Parathyroid adenoma (tissue), 2 donors: Measurements from ENCODE around the gene DPRX.

ENCODE experiments used
- H2AFZ ChIP-seq: fragments of 300-600 bp; sonication (generic); one replicate; pipeline ENCODE4 v1.7.0; 2017; ENCODE audit warnings: antibody characterized with exemption, mild to moderate bottlenecking
- H3K27ac ChIP-seq: fragments of 300-600 bp; sonication (generic); one replicate; pipeline ENCODE4 v1.7.0; 2017
- H3K27me3 ChIP-seq: fragments of 300-600 bp; sonication (generic); one replicate; pipeline ENCODE4 v1.7.0; 2017; ENCODE audit warnings: low read length; ENCODE audit not compliant: control insufficient read depth, insufficient read depth
- H3K36me3 ChIP-seq: fragments of 300-600 bp; sonication (generic); one replicate; pipeline ENCODE4 v1.7.0; 2017; ENCODE audit warnings: low read length; ENCODE audit not compliant: control insufficient read depth, insufficient read depth
- H3K4me1 ChIP-seq: fragments of 300-600 bp; sonication (generic); one replicate; pipeline ENCODE4 v1.7.0; 2017; ENCODE audit warnings: control low read depth
- H3K4me2 ChIP-seq: fragments of 300-600 bp; sonication (generic); one replicate; pipeline ENCODE4 v1.7.0; 2017; ENCODE audit warnings: low read length
- H3K4me3 ChIP-seq: fragments of 300-600 bp; sonication (generic); one replicate; pipeline ENCODE4 v1.7.0; 2017; ENCODE audit warnings: low read depth, low read length
- H3K79me2 ChIP-seq: fragments of 300-600 bp; sonication (generic); one replicate; pipeline ENCODE4 v1.7.0; 2017; ENCODE audit warnings: control low read depth
- H3K9ac ChIP-seq: fragments of 300-600 bp; sonication (generic); one replicate; pipeline ENCODE4 v1.7.0; 2017; ENCODE audit warnings: mild to moderate bottlenecking
- H3K9me3 ChIP-seq: fragments of 300-600 bp; sonication (generic); one replicate; pipeline ENCODE4 v1.7.0; 2017; ENCODE audit warnings: low read length; ENCODE audit not compliant: control insufficient read depth
- TF ChIP-seq, protein P1 (sequence below): fragments of 300-600 bp; sonication (generic); IDR thresholded peaks from one replicate; pipeline ENCODE4 v1.7.0; 2017; ENCODE audit warnings: antibody characterized with exemption, mild to moderate bottlenecking
- donor health status: primary hyperparathyroidism.

DPRX gene

DNA sequence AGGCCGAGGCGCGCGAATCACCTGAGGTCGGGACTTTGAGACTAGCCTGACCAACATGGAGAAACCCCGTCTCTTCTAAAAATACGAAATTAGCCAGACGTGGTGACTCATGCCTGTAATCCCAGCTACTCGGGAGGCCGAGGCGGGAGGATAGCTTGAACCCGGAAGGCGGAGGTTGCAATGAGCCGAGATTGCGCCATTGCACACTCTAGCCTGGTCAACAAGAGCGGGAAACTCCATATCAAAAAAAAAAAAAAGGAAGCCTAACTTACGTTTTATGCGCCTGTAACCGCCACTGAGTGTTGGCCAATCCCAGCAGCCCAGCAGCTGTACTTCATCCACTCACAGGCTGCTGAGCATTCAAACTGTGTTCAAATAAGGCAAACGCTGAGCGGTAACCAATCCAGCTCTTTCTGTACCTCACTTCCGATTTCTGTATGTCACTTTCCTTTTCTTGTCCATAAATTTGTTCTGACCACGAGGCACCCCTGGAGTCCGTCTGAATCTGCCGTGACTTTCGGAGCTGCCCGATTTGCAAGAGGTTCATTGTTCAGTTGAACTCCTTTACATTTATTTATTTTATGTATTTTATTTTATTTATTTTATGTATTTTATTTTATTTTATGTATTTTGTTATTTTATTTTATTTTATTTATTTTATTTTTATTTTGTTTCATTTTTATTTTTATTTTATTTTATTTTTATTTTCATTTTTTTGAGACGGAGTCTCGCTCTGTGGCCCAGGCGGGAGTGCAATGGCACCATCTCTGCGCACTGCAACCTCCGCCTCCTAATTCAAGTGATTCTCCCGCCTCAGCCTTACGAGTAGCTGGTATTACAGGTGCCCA, 18.2 kb downstream of the DPRX start:
- H3K4me1 ChIP-seq = no peaks in the 10 kb centered on the region
- H2AFZ ChIP-seq = no peak overlapping the region
- no peaks in the 10 kb centered on the region for H3K36me3 ChIP-seq
- H3K9me3 ChIP-seq = no peaks in the 10 kb centered on the region
- TF ChIP-seq, protein P1, sequence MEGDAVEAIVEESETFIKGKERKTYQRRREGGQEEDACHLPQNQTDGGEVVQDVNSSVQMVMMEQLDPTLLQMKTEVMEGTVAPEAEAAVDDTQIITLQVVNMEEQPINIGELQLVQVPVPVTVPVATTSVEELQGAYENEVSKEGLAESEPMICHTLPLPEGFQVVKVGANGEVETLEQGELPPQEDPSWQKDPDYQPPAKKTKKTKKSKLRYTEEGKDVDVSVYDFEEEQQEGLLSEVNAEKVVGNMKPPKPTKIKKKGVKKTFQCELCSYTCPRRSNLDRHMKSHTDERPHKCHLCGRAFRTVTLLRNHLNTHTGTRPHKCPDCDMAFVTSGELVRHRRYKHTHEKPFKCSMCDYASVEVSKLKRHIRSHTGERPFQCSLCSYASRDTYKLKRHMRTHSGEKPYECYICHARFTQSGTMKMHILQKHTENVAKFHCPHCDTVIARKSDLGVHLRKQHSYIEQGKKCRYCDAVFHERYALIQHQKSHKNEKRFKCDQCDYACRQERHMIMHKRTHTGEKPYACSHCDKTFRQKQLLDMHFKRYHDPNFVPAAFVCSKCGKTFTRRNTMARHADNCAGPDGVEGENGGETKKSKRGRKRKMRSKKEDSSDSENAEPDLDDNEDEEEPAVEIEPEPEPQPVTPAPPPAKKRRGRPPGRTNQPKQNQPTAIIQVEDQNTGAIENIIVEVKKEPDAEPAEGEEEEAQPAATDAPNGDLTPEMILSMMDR = no peak
- H3K27ac ChIP-seq = no peak overlapping the region
- H3K4me3 ChIP-seq = no peak overlapping the region
- H3K9ac ChIP-seq = no peak overlapping the region
- H3K27me3 ChIP-seq = no peaks in the 10 kb centered on the region
- no peaks in the 10 kb centered on the region for H3K79me2 ChIP-seq
- H3K4me2 ChIP-seq = no peak overlapping the region

DNA sequence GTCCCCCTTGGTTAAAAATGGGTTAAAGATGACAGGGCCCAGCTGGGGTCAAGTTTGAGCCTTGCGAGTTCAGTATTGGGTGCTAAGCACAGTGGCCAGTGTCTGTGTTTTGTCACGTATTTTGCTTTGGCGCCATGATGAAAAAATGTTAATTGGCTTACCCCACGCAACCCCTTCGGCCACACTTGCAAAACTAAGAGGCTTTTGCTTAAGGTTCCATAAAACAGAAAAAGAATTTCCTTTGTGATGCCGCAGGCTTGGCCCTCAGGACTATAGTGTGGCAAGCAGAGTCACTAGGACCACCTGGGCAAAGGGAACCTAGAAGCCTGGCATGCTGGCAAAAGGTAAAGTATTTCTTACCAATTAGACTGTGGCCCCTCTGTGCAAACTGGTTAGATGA, 20.7 kb downstream of the DPRX start:
- H3K4me3 ChIP-seq = no peak overlapping the region
- TF ChIP-seq, protein P1 = no peak
- H3K79me2 ChIP-seq = no peaks in the 10 kb centered on the region
- H3K9ac ChIP-seq = no peak overlapping the region
- no peaks in the 10 kb centered on the region for H3K9me3 ChIP-seq
- no peaks in the 10 kb centered on the region for H3K4me1 ChIP-seq
- H3K4me2 ChIP-seq = no peak overlapping the region
- H2AFZ ChIP-seq = no peak overlapping the region
- H3K27ac ChIP-seq = no peak overlapping the region
- no peaks in the 10 kb centered on the region for H3K27me3 ChIP-seq
- H3K36me3 ChIP-seq = no peaks in the 10 kb centered on the region

DNA sequence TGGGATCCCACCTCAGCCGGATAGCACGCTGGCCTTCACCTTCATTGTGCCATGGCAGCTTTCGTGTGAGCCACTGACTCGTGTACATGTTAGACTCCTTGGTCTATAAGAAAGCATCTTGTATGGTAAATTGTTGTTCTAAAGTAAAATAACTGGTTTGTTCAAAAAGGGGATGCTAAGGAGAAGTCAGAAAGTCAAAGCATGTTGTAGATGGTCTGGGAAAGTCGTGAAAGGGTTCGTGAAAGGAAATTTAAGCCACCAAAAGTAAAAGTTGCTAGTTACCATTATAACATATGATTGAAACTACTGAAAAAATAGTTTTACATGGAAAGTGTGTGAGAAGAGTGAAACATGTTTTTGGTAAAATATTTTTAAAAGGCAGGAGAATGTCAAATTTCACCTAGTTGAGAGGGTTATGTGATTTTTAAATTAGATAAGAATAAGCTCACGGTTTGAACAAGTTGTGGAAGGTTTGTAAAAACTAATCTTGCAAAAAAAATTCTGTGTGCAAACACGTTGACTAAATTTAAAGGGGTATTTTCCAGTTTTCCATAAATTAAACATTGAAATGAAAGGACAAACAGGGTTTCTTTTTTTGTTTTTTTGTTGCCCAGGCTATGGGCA, 23.4 kb downstream of the DPRX start:
- Histone ChIP-seq H3K9ac (no peak overlapping the region), H3K27me3 (no peaks in the 10 kb centered on the region), H3K27ac (no peak overlapping the region), H3K36me3 (no peaks in the 10 kb centered on the region), H3K9me3 (no peaks in the 10 kb centered on the region), H3K4me2 (no peak overlapping the region), H2AFZ (no peak overlapping the region), H3K79me2 (no peaks in the 10 kb centered on the region), H3K4me1 (no peaks in the 10 kb centered on the region), H3K4me3 (no peak overlapping the region)
- TF ChIP-seq, protein P1 = no peak

DNA sequence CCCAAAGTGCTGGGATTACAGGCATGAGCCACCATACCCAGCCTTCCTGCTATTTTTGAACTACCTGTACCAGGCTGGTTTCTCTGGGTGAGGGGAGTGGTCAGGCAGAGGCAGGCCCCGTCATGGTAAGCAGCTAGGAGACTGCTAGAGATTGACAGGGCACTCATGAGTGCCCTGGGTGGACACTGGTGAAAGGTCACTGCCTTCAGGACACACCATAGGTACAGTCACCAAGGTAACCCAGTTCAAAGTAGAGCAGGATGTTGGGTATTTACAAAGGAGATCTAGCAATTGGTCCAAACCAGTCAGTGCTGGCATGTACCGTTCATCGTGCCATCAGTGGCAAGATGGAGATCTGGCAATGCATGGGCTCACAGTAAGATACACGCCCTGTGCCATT, 25.5 kb downstream of the DPRX start:
- H3K79me2 ChIP-seq = no peaks in the 10 kb centered on the region
- no peaks in the 10 kb centered on the region for H3K27me3 ChIP-seq
- no peaks in the 10 kb centered on the region for H3K9me3 ChIP-seq
- TF ChIP-seq, protein P1 = no peak
- no peak overlapping the region for H3K9ac ChIP-seq
- H3K4me2 ChIP-seq = no peak overlapping the region
- no peaks in the 10 kb centered on the region for H3K36me3 ChIP-seq
- H3K27ac ChIP-seq = no peak overlapping the region
- no peak overlapping the region for H2AFZ ChIP-seq
- no peak overlapping the region for H3K4me3 ChIP-seq
- no peaks in the 10 kb centered on the region for H3K4me1 ChIP-seq
